Gastrocnemius medialis (tissue), 4 donors: ENCODE results near the gene NAV2.

Experiments
- POLR2A ChIP-seq, 2 donors: fragments of 450-650 bp; IDR thresholded peaks; one replicate each; pipeline ENCODE4 v1.6.1; 2017; ENCODE audit warnings: antibody characterized with exemption in 2 of 2, mild to moderate bottlenecking in 2 of 2, moderate library complexity in 2 of 2
- TF ChIP-seq, protein P1 (sequence below), 5 experiments: fragments of 450-650 bp in 3 of 5; fragments of 200-600 bp in 2 of 5; sonication (generic) in 2 of 5; IDR thresholded peaks in 4 of 5; conservative IDR thresholded peaks in 1 of 5; 1 replicate in 4 of 5; 2 replicates in 1 of 5; pipeline ENCODE4 v1.5.1; 2016 to 2019; ENCODE audit warnings: antibody characterized with exemption in 5 of 5, mild to moderate bottlenecking in 3 of 5, moderate library complexity in 3 of 5

DNA sequence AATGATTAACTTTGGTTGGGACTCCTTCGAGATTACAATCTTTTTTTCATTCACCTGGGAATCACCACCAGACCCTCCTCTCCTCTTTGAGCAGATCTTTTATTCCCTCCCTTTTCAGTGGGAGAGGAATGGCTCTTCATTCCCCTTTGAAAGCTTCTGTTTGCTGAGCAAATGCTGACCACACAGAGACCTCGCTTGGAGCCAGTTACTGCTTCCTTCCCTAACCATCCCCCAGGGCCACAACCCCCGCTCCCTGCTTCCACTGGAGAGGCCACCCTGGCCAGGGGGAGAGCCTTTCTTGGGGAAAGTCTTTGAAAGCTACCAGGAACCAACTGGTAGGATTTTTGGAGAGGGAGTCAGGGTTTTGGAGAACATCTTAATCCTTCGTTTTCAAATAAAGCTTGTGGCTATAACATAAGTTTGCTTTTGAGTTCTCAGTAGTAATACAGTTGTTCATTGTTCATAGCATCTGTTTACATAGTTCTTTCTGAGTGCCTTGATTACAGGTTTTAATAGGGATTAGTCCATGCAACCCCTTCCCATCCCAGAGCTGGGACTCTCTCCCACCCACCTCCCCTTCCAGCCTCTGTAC, 309.2 kb downstream of the NAV2 start:
- TF ChIP-seq, protein P1, sequence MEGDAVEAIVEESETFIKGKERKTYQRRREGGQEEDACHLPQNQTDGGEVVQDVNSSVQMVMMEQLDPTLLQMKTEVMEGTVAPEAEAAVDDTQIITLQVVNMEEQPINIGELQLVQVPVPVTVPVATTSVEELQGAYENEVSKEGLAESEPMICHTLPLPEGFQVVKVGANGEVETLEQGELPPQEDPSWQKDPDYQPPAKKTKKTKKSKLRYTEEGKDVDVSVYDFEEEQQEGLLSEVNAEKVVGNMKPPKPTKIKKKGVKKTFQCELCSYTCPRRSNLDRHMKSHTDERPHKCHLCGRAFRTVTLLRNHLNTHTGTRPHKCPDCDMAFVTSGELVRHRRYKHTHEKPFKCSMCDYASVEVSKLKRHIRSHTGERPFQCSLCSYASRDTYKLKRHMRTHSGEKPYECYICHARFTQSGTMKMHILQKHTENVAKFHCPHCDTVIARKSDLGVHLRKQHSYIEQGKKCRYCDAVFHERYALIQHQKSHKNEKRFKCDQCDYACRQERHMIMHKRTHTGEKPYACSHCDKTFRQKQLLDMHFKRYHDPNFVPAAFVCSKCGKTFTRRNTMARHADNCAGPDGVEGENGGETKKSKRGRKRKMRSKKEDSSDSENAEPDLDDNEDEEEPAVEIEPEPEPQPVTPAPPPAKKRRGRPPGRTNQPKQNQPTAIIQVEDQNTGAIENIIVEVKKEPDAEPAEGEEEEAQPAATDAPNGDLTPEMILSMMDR (IDR thresholded peaks at IDR 0.05 in 4 of 5, conservative IDR thresholded peaks at IDR 0.05 in 1 of 5) = no peak
- no peak for TF ChIP-seq POLR2A (IDR thresholded peaks at IDR 0.05)
